B cell (primary cell): ENCODE data around the gene CCDC192. TPM values are rescaled to one million over a fixed set of nuclear protein-coding genes. Genes with fewer than 3 reads are reported as not detected.

ENCODE experiments used
- ATAC-seq: fragments of 200-7000 bp; cut with Tn5 transposase; one replicate; pipeline ENCODE4 v1.10.0; 2021; ENCODE audit warnings: low read depth, mild to moderate bottlenecking, moderate number of reproducible peaks, moderate library complexity
- CTCF ChIA-PET: fragments of 350-600 bp; sonication (Branson Sonifier 250); formaldehyde crosslinking; loops from one replicate; lab custom pipeline; 2021; ENCODE audit warnings: antibody characterized with exemption, inconsistent platforms; lab: Charles Lee
- POLR2A ChIA-PET: fragments of 350-600 bp; sonication (Branson Sonifier 250); formaldehyde crosslinking; loops from one replicate; lab custom pipeline; 2021; ENCODE audit warnings: antibody characterized with exemption; lab: Charles Lee
- DNase-seq: peaks from one replicate; pipeline ENCODE4 v3.0.0; 2013
- H2AFZ ChIP-seq: 2 replicates; pipeline ENCODE4 v1.6.1; 2012; ENCODE audit warnings: mild to moderate bottlenecking, low read depth, low read length; ENCODE audit not compliant: insufficient read depth, poor library complexity, severe bottlenecking
- H3K27ac ChIP-seq, 2 donors: 1 replicate in 1 of 2; 2 replicates in 1 of 2; pipeline ENCODE4 v1.5.1; 2012 to 2013; ENCODE audit warnings: low read length in 2 of 2, mild to moderate bottlenecking in 2 of 2, moderate library complexity in 1 of 2
- H3K27me3 ChIP-seq, 4 experiments: fragments of 200-600 bp in 1 of 4; sonication (generic) in 1 of 4; replicated peaks in 1 of 4; 1 replicate in 2 of 4; 2 replicates in 2 of 4; pipeline versions ENCODE4 v1.6.1 to v1.7.0; 2013 to 2016; ENCODE audit warnings: low read length in 3 of 4, mild to moderate bottlenecking in 2 of 4, mixed read lengths in 1 of 4, moderate library complexity in 1 of 4; ENCODE audit not compliant: insufficient read depth in 4 of 4, control insufficient read depth in 3 of 4; ENCODE audit errors: control extremely low read depth in 1 of 4
- H3K36me3 ChIP-seq, 2 experiments: replicated peaks in 1 of 2; 1 replicate in 1 of 2; 2 replicates in 1 of 2; pipeline versions ENCODE4 v1.6.1 to v1.7.1; 2013; ENCODE audit warnings: low read length in 1 of 2; ENCODE audit not compliant: insufficient read depth in 2 of 2, control insufficient read depth in 1 of 2; ENCODE audit errors: control extremely low read depth in 1 of 2, extremely low read depth in 1 of 2
- H3K4me1 ChIP-seq, 2 donors: fragments of 200-600 bp in 1 of 2; sonication (generic) in 1 of 2; 1 replicate in 1 of 2; 2 replicates in 1 of 2; pipeline versions ENCODE4 v1.5.1 to v1.6.1; 2013 to 2017; ENCODE audit warnings: low read length in 2 of 2; ENCODE audit not compliant: control insufficient read depth in 2 of 2, insufficient read depth in 2 of 2
- H3K4me2 ChIP-seq: replicated peaks from 2 replicates; pipeline ENCODE3; 2012; ENCODE audit warnings: mild to moderate bottlenecking, low read depth, low read length; ENCODE audit not compliant: poor library complexity, severe bottlenecking
- H3K4me3 ChIP-seq, 5 experiments: fragments of 200-600 bp in 1 of 5; sonication (generic) in 1 of 5; 1 replicate in 3 of 5; 2 replicates in 2 of 5; pipeline versions ENCODE4 v1.5.1 to v1.7.0; 2011 to 2016; ENCODE audit warnings: low read length in 4 of 5, mild to moderate bottlenecking in 4 of 5, low read depth in 2 of 5, control low read depth in 1 of 5, moderate library complexity in 1 of 5; ENCODE audit not compliant: insufficient read depth in 1 of 5; ENCODE audit errors: control extremely low read depth in 1 of 5, extremely low read depth in 1 of 5
- H3K79me2 ChIP-seq: fragments of 200-600 bp; sonication (generic); one replicate; pipeline ENCODE4 v1.6.0; 2016; ENCODE audit warnings: low read length; ENCODE audit not compliant: control insufficient read depth, insufficient read depth
- H3K9ac ChIP-seq: fragments of 200-600 bp; sonication (generic); 2 replicates; pipeline ENCODE4 v1.6.1; 2017; ENCODE audit warnings: mild to moderate bottlenecking, low read length, moderate library complexity
- H3K9me3 ChIP-seq, 3 donors: one replicate each; pipeline versions ENCODE4 v1.6.1 to v1.7.1; 2013; ENCODE audit warnings: low read length in 2 of 3; ENCODE audit not compliant: control insufficient read depth in 2 of 3, insufficient read depth in 1 of 3; ENCODE audit errors: control extremely low read depth in 1 of 3
- H4K20me1 ChIP-seq: 2 replicates; pipeline ENCODE4 v1.6.0; 2012; ENCODE audit warnings: mild to moderate bottlenecking, low read length; ENCODE audit not compliant: insufficient read depth, control insufficient read depth, poor library complexity, severe bottlenecking
- H3K27ac Mint-ChIP-seq: one replicate; pipeline ENCODE4 v1.8.0; 2021; ENCODE audit warnings: mixed read lengths
- H3K27me3 Mint-ChIP-seq: one replicate; pipeline ENCODE4 v1.8.0; 2021; ENCODE audit warnings: mixed read lengths
- H3K4me1 Mint-ChIP-seq: one replicate; pipeline ENCODE4 v1.8.0; 2021; ENCODE audit warnings: mixed read lengths
- H3K4me3 Mint-ChIP-seq: one replicate; pipeline ENCODE4 v1.8.0; 2021; ENCODE audit warnings: mixed read lengths
- H3K9me3 Mint-ChIP-seq: one replicate; pipeline ENCODE4 v1.8.0; 2022; ENCODE audit warnings: mixed read lengths; ENCODE audit not compliant: insufficient read depth
- EZH2 ChIP-seq: IDR thresholded peaks from 2 replicates; pipeline ENCODE4 v1.6.1; 2012; ENCODE audit warnings: borderline replicate concordance, low read depth, mild to moderate bottlenecking, moderate library complexity, low read length; ENCODE audit not compliant: insufficient read depth, poor library complexity, severe bottlenecking
- WGBS: methylation state at CpG from one replicate; pipeline ENCODE4 v1.1.5; 2013; ENCODE audit warnings: missing lambda C conversion rate; ENCODE audit not compliant: insufficient coverage; 5-methylcytosine and 5-hydroxymethylcytosine counted together
- intact Hi-C: fragments of 100-400 bp; cut with micrococcal nuclease; formaldehyde crosslinking; loops from one replicate; pipeline ENCODE4 v1.10.0; 2022
- polyA plus RNA-seq: library from polyadenylated mRNA; depleted of rRNA; stranded (reverse); fragments of >200 nt; gene quantifications from 2 replicates; pipeline ENCODE4 v1.2.3, GENCODE V29; 2012
- total RNA-seq, 2 donors: library from RNA; stranded (reverse); fragments of 120-200 nt in 1 of 2; gene quantifications; 1 replicate in 1 of 2; 2 replicates in 1 of 2; pipeline versions ENCODE4 v1.2.3 to v1.2.4, GENCODE V29; 2013 to 2022
- TF ChIP-seq, protein P1 (sequence below): fragments of 200-600 bp; IDR thresholded peaks from one replicate; pipeline ENCODE4 v1.8.0; 2022; ENCODE audit warnings: antibody characterized with exemption, mild to moderate bottlenecking

Gene CCDC192
- total and polyA plus RNA-seq, 2 donors (not counting 1 experiment from before 2014, with no cell fraction given): not detected

DNA sequence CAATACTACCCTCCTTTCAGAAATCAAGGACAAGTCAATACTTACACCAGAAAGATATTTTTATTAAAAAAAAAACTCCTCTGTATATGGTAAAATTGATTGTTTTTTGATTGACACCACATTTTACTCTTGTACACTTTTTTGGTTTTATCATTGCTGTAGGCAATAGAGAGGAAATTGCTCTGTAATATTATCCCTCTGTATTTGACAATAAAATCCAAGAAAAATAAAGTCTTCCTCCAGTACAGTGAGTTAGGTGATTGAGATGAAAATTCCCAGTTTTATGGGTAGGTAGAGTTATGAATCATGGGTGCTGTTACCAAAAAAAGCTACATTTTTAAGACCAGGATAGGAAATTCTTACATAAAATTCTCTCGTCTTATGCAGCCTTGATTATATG, 22.6 kb upstream of the CCDC192 start:
- no peaks in the 10 kb centered on the region for H4K20me1 ChIP-seq
- TF ChIP-seq, protein P1, sequence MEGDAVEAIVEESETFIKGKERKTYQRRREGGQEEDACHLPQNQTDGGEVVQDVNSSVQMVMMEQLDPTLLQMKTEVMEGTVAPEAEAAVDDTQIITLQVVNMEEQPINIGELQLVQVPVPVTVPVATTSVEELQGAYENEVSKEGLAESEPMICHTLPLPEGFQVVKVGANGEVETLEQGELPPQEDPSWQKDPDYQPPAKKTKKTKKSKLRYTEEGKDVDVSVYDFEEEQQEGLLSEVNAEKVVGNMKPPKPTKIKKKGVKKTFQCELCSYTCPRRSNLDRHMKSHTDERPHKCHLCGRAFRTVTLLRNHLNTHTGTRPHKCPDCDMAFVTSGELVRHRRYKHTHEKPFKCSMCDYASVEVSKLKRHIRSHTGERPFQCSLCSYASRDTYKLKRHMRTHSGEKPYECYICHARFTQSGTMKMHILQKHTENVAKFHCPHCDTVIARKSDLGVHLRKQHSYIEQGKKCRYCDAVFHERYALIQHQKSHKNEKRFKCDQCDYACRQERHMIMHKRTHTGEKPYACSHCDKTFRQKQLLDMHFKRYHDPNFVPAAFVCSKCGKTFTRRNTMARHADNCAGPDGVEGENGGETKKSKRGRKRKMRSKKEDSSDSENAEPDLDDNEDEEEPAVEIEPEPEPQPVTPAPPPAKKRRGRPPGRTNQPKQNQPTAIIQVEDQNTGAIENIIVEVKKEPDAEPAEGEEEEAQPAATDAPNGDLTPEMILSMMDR: no peak
- no peak for TF ChIP-seq EZH2
- intact Hi-C loops: no loop called here
- no peaks in the 10 kb centered on the region for H3K9me3 ChIP-seq
- H3K27ac ChIP-seq: no peak overlapping the region
- no peak overlapping the region for H3K9ac ChIP-seq
- no peaks in the 10 kb centered on the region for H3K27me3 ChIP-seq
- no peak for DNase-seq
- Mint-ChIP-seq H3K4me1 (no peaks in the 10 kb centered on the region), H3K4me3 (no peak overlapping the region), H3K27me3 (peaks cover 2% of the 10 kb centered on the region), H3K27ac (no peak overlapping the region), H3K9me3 (no peaks in the 10 kb centered on the region)
- ChIA-PET CTCF (no interaction called here), POLR2A (no interaction called here)
- H3K4me2 ChIP-seq: no peak overlapping the region
- H3K36me3 ChIP-seq: no peaks in the 10 kb centered on the region
- H3K79me2 ChIP-seq: no peaks in the 10 kb centered on the region
- WGBS: no CpG with 5 or more reads among the region's 1 CpG
- H3K4me3 ChIP-seq: no peak overlapping the region
- no peak for ATAC-seq
- H2AFZ ChIP-seq: no peak overlapping the region
- H3K4me1 ChIP-seq: no peaks in the 10 kb centered on the region

DNA sequence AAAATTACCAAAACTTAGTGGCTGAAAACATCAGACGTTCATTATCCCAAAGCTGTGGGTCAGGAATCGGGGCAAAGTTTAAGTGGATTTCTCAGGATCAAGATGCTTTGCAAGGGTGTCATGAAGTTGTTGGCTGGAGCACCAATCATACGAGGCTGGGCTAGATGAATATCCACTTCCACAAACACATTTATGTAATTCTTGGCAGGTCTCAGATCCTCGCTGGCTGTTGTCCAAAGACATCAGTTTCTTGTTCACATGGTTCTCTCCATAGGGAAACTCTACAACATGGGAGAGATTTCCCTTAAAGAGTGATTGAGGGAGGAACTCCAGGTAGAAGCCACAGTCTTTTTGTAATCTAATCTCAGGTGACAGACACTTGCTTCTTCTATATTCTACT, 20.2 kb upstream of the CCDC192 start:
- H2AFZ ChIP-seq: no peak overlapping the region
- ChIA-PET POLR2A (interaction anchor here (0.6 kb wide), 1 partner anchor 1134 kb away, joined by 3 read pairs; no protein-coding TSS in a partner anchor), CTCF (no interaction called here)
- Mint-ChIP-seq H3K4me3 (no peak overlapping the region), H3K4me1 (no peaks in the 10 kb centered on the region), H3K27me3 (peaks cover 2% of the 10 kb centered on the region), H3K9me3 (no peaks in the 10 kb centered on the region), H3K27ac (no peak overlapping the region)
- no peak overlapping the region for H3K4me2 ChIP-seq
- H3K4me1 ChIP-seq: no peaks in the 10 kb centered on the region
- intact Hi-C loops: no loop called here
- no peaks in the 10 kb centered on the region for H3K36me3 ChIP-seq
- H3K4me3 ChIP-seq: no peak overlapping the region
- ATAC-seq (no peak), DNase-seq (no peak)
- no peaks in the 10 kb centered on the region for H3K9me3 ChIP-seq
- H4K20me1 ChIP-seq: no peaks in the 10 kb centered on the region
- no peaks in the 10 kb centered on the region for H3K27me3 ChIP-seq
- H3K79me2 ChIP-seq: no peaks in the 10 kb centered on the region
- TF ChIP-seq, protein P1: no peak
- TF ChIP-seq EZH2: no peak
- no peak overlapping the region for H3K27ac ChIP-seq
- H3K9ac ChIP-seq: no peak overlapping the region
- no CpG with 5 or more reads among the region's 4 CpGs for WGBS
